Endothelial cell of hepatic sinusoid (primary cell): ENCODE data around the gene EPHA6.
"Not testable (repeated sequence)": the region's sequence is repeated elsewhere in the genome, so short reads cannot be mapped to it uniquely, and the experiment has no call there.

Source experiments
- in situ Hi-C: cut with HindIII; loops from 2 replicates; pipeline ENCODE4 v1.10.0; 2017; ENCODE audit warnings: low sequenced_read_pairs

Gene EPHA6

GRCh38 chr3:97010881-97011657 is 196.7 kb downstream of the EPHA6 start:
- in situ Hi-C loops: no loop called here

- in situ Hi-C loops: no loop called here
Observed at GRCh38 chr3:97021778-97022177, 207.4 kb downstream of the EPHA6 start.

- in situ Hi-C loops: not testable (repeated sequence)
Observed at GRCh38 chr3:97025612-97026011, 211.2 kb downstream of the EPHA6 start.

- in situ Hi-C loops: no loop called here
Observed at GRCh38 chr3:97029972-97030371, 215.6 kb downstream of the EPHA6 start.

GRCh38 chr3:97037294-97037943 is 223.0 kb downstream of the EPHA6 start:
- in situ Hi-C loops: no loop called here

- in situ Hi-C loops: no loop called here
Observed at GRCh38 chr3:97043411-97043810, 229.0 kb downstream of the EPHA6 start.

- in situ Hi-C loops: no loop called here
Observed at GRCh38 chr3:97057365-97057764, 243.0 kb downstream of the EPHA6 start.

GRCh38 chr3:97059168-97059567 is 244.8 kb downstream of the EPHA6 start:
- in situ Hi-C loops: no loop called here

GRCh38 chr3:97066531-97066930 is 252.1 kb downstream of the EPHA6 start:
- in situ Hi-C loops: no loop called here

- in situ Hi-C loops: no loop called here
Observed at GRCh38 chr3:97070302-97070701, 255.9 kb downstream of the EPHA6 start.

- in situ Hi-C loops: no loop called here
Observed at GRCh38 chr3:97074546-97074945, 260.2 kb downstream of the EPHA6 start.

GRCh38 chr3:97076673-97077072 is 262.3 kb downstream of the EPHA6 start:
- in situ Hi-C loops: no loop called here

GRCh38 chr3:97089621-97090020 is 275.2 kb downstream of the EPHA6 start:
- in situ Hi-C loops: no loop called here

GRCh38 chr3:97102641-97103040 is 288.2 kb downstream of the EPHA6 start:
- in situ Hi-C loops: no loop called here

GRCh38 chr3:97105989-97106651 is 291.7 kb downstream of the EPHA6 start:
- in situ Hi-C loops: no loop called here

- in situ Hi-C loops: no loop called here
Observed at GRCh38 chr3:97106652-97106989, 292.2 kb downstream of the EPHA6 start.

GRCh38 chr3:97108136-97108535 is 293.7 kb downstream of the EPHA6 start:
- in situ Hi-C loops: no loop called here

GRCh38 chr3:97111244-97111643 is 296.9 kb downstream of the EPHA6 start:
- in situ Hi-C loops: no loop called here

GRCh38 chr3:97121386-97121785 is 307.0 kb downstream of the EPHA6 start:
- in situ Hi-C loops: no loop called here

GRCh38 chr3:97125902-97126499 is 311.6 kb downstream of the EPHA6 start:
- in situ Hi-C loops: no loop called here

GRCh38 chr3:97131476-97131875 is 317.1 kb downstream of the EPHA6 start:
- in situ Hi-C loops: no loop called here
